Esophagus muscularis mucosa (tissue), 3 donors: Measurements from ENCODE around the gene OPRL1.

Experiments
- POLR2A ChIP-seq: fragments of 450-650 bp; IDR thresholded peaks from one replicate; pipeline ENCODE4 v1.6.1; 2017; ENCODE audit warnings: antibody characterized with exemption, moderate library complexity, mild to moderate bottlenecking, low read depth
- POLR2AphosphoS5 ChIP-seq, 2 donors: sonication (generic); formaldehyde crosslinking; IDR thresholded peaks; one replicate each; pipeline ENCODE4 v1.6.1; 2017; ENCODE audit warnings: antibody characterized with exemption in 2 of 2
- TF ChIP-seq, protein P1 (sequence below), 3 experiments: fragments of 200-600 bp in 2 of 3; fragments of 450-650 bp in 1 of 3; sonication (generic) in 2 of 3; IDR thresholded peaks; one replicate each; pipeline ENCODE4 v1.5.1; 2017 to 2019; ENCODE audit warnings: antibody characterized with exemption in 3 of 3, mild to moderate bottlenecking in 2 of 3, moderate library complexity in 1 of 3

DNA sequence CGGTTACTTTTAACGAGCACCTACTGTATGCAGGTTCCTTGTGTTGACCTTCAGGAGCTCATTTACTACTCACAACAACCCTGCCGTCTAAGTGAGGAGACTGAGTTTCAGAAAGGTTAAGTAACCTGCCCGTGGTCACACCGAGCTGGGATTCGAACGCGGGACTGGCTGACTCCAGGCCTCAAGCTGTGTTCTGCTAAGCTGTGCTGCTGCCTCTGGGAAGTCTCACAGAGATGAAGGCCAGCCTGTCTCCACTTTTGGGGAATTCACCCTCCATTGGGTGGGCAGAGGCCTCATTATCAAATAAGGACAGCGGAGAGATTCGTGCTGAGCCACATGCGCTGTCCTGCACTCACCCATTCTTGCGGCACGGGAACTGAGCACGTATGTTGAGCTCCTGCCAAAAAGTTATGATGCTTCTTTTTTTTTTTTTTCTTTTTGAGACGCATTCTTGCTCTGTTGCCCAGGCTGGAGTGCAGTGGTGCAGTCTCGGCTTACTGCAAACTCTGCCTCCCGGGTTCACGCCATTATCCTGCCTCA is 58.5 kb downstream of the OPRL1 start:
- TF ChIP-seq, protein P1, sequence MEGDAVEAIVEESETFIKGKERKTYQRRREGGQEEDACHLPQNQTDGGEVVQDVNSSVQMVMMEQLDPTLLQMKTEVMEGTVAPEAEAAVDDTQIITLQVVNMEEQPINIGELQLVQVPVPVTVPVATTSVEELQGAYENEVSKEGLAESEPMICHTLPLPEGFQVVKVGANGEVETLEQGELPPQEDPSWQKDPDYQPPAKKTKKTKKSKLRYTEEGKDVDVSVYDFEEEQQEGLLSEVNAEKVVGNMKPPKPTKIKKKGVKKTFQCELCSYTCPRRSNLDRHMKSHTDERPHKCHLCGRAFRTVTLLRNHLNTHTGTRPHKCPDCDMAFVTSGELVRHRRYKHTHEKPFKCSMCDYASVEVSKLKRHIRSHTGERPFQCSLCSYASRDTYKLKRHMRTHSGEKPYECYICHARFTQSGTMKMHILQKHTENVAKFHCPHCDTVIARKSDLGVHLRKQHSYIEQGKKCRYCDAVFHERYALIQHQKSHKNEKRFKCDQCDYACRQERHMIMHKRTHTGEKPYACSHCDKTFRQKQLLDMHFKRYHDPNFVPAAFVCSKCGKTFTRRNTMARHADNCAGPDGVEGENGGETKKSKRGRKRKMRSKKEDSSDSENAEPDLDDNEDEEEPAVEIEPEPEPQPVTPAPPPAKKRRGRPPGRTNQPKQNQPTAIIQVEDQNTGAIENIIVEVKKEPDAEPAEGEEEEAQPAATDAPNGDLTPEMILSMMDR (IDR thresholded peaks at IDR 0.05) = no peak
- TF ChIP-seq POLR2A = no peak
- TF ChIP-seq POLR2AphosphoS5 (IDR thresholded peaks at IDR 0.05) = no peak
